ENCODE results near the gene KLHL7. TPM values are rescaled to one million over a fixed set of nuclear protein-coding genes. Genes with fewer than 3 reads are reported as not detected.

KLHL7 gene
- total RNA-seq, 2 experiments from 2014 or later: 14.3 to 19.6 TPM

DNA sequence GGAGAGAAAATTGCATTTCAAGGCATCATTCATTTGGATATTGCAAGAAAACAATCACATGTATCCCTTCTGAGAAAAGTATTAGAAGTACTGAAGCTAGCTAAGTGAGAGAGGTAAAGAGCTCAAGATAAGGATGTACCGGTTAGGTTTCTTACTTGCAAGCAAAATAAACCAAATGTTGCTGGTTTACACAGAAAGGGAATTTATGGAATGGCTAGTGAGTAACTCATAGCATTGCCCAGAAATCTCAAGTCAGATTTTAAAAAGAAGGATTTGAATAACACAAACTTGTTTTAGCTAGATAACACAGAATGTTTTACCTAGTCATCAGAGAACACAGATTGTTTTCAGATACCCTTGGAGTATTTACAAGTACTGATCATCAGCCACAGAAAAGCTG is 30.6 kb downstream of the KLHL7 start:
- Mint-ChIP-seq H3K4me3 (no peak overlapping the region), H3K27ac (no peak overlapping the region), H3K36me3 (ENCODE audit: low read depth) (peaks cover 13% of the 10 kb centered on the region), H3K9me3 (peaks cover 3% of the 10 kb centered on the region), H3K4me1 (ENCODE audit: low read depth) (no peaks in the 10 kb centered on the region), H3K27me3 (no peaks in the 10 kb centered on the region)
- H3K4me3 ChIP-seq (ENCODE audit: low read length): no peak overlapping the region
- H3K36me3 ChIP-seq (ENCODE audit: insufficient read depth, low read length): no peaks in the 10 kb centered on the region
- intact Hi-C loops (cut with DNase I, micrococcal nuclease): no loop called here
- H3K27me3 ChIP-seq (ENCODE audit: control insufficient read depth in 1 of 2, insufficient read depth in 2 of 2, low read length in 2 of 2): no peaks in the 10 kb centered on the region
- H3K27ac ChIP-seq (ENCODE audit: low read depth in 1 of 2, low read length in 2 of 2): no peak overlapping the region
- no peaks in the 10 kb centered on the region for H3K4me1 ChIP-seq (ENCODE audit: insufficient read depth, low read length)
- TF ChIP-seq, protein P1, sequence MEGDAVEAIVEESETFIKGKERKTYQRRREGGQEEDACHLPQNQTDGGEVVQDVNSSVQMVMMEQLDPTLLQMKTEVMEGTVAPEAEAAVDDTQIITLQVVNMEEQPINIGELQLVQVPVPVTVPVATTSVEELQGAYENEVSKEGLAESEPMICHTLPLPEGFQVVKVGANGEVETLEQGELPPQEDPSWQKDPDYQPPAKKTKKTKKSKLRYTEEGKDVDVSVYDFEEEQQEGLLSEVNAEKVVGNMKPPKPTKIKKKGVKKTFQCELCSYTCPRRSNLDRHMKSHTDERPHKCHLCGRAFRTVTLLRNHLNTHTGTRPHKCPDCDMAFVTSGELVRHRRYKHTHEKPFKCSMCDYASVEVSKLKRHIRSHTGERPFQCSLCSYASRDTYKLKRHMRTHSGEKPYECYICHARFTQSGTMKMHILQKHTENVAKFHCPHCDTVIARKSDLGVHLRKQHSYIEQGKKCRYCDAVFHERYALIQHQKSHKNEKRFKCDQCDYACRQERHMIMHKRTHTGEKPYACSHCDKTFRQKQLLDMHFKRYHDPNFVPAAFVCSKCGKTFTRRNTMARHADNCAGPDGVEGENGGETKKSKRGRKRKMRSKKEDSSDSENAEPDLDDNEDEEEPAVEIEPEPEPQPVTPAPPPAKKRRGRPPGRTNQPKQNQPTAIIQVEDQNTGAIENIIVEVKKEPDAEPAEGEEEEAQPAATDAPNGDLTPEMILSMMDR (IDR thresholded peaks at IDR 0.05): no peak
- POLR2A ChIA-PET: no interaction called here
- DNase-seq (no peak), ATAC-seq (ENCODE audit: poor library complexity) (no peak)
- CTCF ChIA-PET: no interaction called here
- no peaks in the 10 kb centered on the region for H3K9me3 ChIP-seq (ENCODE audit: control insufficient read depth in 1 of 2, insufficient read depth in 1 of 2, low read length in 2 of 2)

DNA sequence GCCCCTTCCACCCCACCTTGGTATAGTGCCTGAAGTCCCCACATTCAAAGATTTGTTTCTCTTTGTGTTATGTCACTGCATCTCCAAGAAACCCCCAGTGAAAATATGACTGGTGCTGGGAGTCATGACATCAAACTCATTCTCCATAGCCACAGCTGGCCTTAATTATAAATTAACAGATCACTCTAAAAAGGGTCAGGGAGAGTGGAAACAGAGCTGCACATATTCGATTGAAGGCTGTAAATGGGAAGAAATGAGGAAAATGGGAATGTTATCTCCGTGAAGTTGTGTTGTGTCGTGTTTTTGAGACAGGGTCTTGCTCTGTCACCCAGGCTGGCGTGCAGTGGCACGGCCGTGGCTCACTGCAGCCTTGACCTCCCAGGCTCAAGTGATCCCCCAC is 52.1 kb downstream of the KLHL7 start:
- intact Hi-C loops (cut with DNase I, micrococcal nuclease): no loop called here
- no peaks in the 10 kb centered on the region for H3K27me3 ChIP-seq (ENCODE audit: control insufficient read depth in 1 of 2, insufficient read depth in 2 of 2, low read length in 2 of 2)
- peaks cover 9% of the 10 kb centered on the region for H3K36me3 ChIP-seq (ENCODE audit: insufficient read depth, low read length)
- Mint-ChIP-seq H3K4me3 (no peak overlapping the region), H3K4me1 (ENCODE audit: low read depth) (no peaks in the 10 kb centered on the region), H3K27ac (no peak overlapping the region), H3K27me3 (no peaks in the 10 kb centered on the region), H3K9me3 (no peaks in the 10 kb centered on the region), H3K36me3 (ENCODE audit: low read depth) (peaks cover 60% of the 10 kb centered on the region)
- TF ChIP-seq, protein P1 (IDR thresholded peaks at IDR 0.05): no peak
- H3K4me1 ChIP-seq (ENCODE audit: insufficient read depth, low read length): no peaks in the 10 kb centered on the region
- no peak overlapping the region for H3K4me3 ChIP-seq (ENCODE audit: low read length)
- ChIA-PET POLR2A (no interaction called here), CTCF (no interaction called here)
- no peaks in the 10 kb centered on the region for H3K9me3 ChIP-seq (ENCODE audit: control insufficient read depth in 1 of 2, insufficient read depth in 1 of 2, low read length in 2 of 2)
- no peak for DNase-seq
- no peak overlapping the region for H3K27ac ChIP-seq (ENCODE audit: low read depth in 1 of 2, low read length in 2 of 2)
- no peak for ATAC-seq (ENCODE audit: poor library complexity)

DNA sequence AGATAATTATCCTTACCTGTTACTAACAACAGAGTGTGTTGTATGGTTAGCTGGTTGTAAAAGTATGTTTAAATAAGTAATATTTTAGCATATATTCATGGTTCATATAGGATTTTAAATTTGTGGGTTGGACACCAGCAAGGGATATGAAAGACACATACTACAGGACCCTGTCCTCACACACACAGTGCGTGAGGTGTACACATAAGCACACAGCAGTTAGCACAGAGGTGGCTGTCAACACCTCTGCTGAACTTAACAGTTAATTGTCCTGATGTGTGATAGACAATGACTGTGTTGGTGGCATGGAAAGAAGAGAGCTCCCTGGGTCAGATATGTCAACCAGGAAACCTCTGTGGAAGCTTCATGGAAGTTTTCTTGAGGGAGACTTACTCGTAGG is 53.0 kb downstream of the KLHL7 start:
- ATAC-seq (ENCODE audit: poor library complexity) (no peak), DNase-seq (no peak)
- Mint-ChIP-seq H3K9me3 (no peaks in the 10 kb centered on the region), H3K4me3 (no peak overlapping the region), H3K36me3 (ENCODE audit: low read depth) (peaks cover 52% of the 10 kb centered on the region), H3K27ac (no peak overlapping the region), H3K27me3 (no peaks in the 10 kb centered on the region), H3K4me1 (ENCODE audit: low read depth) (no peaks in the 10 kb centered on the region)
- Histone ChIP-seq H3K27me3 (ENCODE audit: control insufficient read depth in 1 of 2, insufficient read depth in 2 of 2, low read length in 2 of 2) (no peaks in the 10 kb centered on the region), H3K4me1 (ENCODE audit: insufficient read depth, low read length) (no peaks in the 10 kb centered on the region), H3K4me3 (ENCODE audit: low read length) (no peak overlapping the region), H3K36me3 (ENCODE audit: insufficient read depth, low read length) (peaks cover under 1% of the 10 kb centered on the region), H3K27ac (ENCODE audit: low read depth in 1 of 2, low read length in 2 of 2) (no peak overlapping the region), H3K9me3 (ENCODE audit: control insufficient read depth in 1 of 2, insufficient read depth in 1 of 2, low read length in 2 of 2) (no peaks in the 10 kb centered on the region)
- ChIA-PET CTCF (interaction anchor here (0.5 kb wide), 1 partner anchor 1054 kb away, joined by 3 read pairs; no protein-coding TSS in a partner anchor), POLR2A (no interaction called here)
- intact Hi-C loops (cut with DNase I, micrococcal nuclease): no loop called here
- TF ChIP-seq, protein P1 (IDR thresholded peaks at IDR 0.05): no peak

All from CD4-positive, alpha-beta T cell (primary cell).